Prostate gland (tissue), 2 donors: ENCODE results near the gene BANP.

Experiments
- CTCF ChIP-seq, 4 experiments: fragments of 200-600 bp in 2 of 4; fragments of 450-650 bp in 2 of 4; sonication (generic) in 2 of 4; IDR thresholded peaks; 1 replicate in 3 of 4; 2 replicates in 1 of 4; pipeline ENCODE4 v1.5.1; 2016 to 2019; ENCODE audit warnings: antibody characterized with exemption in 4 of 4, mild to moderate bottlenecking in 2 of 4, moderate library complexity in 2 of 4
- POLR2A ChIP-seq: fragments of 450-650 bp; IDR thresholded peaks from one replicate; pipeline ENCODE4 v1.6.1; 2016; ENCODE audit warnings: antibody characterized with exemption, mild to moderate bottlenecking

GRCh38 chr16:87973717-87974116, 22.5 kb downstream of the BANP start:
- no peak for TF ChIP-seq CTCF (IDR thresholded peaks at IDR 0.05)
- TF ChIP-seq POLR2A, result no peak
